ENCODE measurements around the gene EHBP1L1.

GRCh38 chr11:65634440-65634839 lies 58.6 kb downstream of the EHBP1L1 start:
- TF ChIP-seq EZH2phosphoT487 (IDR thresholded peaks at IDR 0.05) (no peak), EZH2 (IDR thresholded peaks at IDR 0.05) (no peak)

Data from neural progenitor cell (in vitro differentiated cells).